NCI-H1417 treated with DMSO at 0.1 percent for 48 hours (cell line): ENCODE measurements around the gene PHLDA3.

Experiments
- DNase-seq: peaks from one replicate; lab custom pipeline; 2025; lab: John Stamatoyannopoulos, UW

Gene PHLDA3

GRCh38 chr1:201429736-201430501 lies 39.1 kb downstream of the PHLDA3 start:
- DNase-seq = no peak

GRCh38 chr1:201427963-201428362 lies 41.0 kb downstream of the PHLDA3 start:
- no peak for DNase-seq

- no peak for DNase-seq
These were observed 42.3 kb downstream of the PHLDA3 start for GRCh38 chr1:201426479-201427310.

GRCh38 chr1:201424146-201424545 lies 44.8 kb downstream of the PHLDA3 start:
- DNase-seq = no peak

- DNase-seq = no peak
These were observed 45.3 kb downstream of the PHLDA3 start for GRCh38 chr1:201423655-201424054.

- no peak for DNase-seq
These were observed 46.5 kb downstream of the PHLDA3 start for GRCh38 chr1:201422436-201423030.

- no peak for DNase-seq
These were observed 47.0 kb downstream of the PHLDA3 start for GRCh38 chr1:201422026-201422425.

- DNase-seq = no peak
These were observed 47.9 kb downstream of the PHLDA3 start for GRCh38 chr1:201421041-201421440.

GRCh38 chr1:201420608-201421002 lies 48.4 kb downstream of the PHLDA3 start:
- no peak for DNase-seq

GRCh38 chr1:201419746-201420607 lies 49.0 kb downstream of the PHLDA3 start:
- no peak for DNase-seq

- DNase-seq = no peak
These were observed 49.7 kb downstream of the PHLDA3 start for GRCh38 chr1:201419256-201419655.

- no peak for DNase-seq
These were observed 50.5 kb downstream of the PHLDA3 start for GRCh38 chr1:201418461-201418860.
